COLO668 (cell line): ENCODE measurements around the gene RALA.
"Not testable (repeated sequence)": the region's sequence is repeated elsewhere in the genome, so short reads cannot be mapped to it uniquely, and the experiment has no call there.

ENCODE experiments used
- DNase-seq: peaks from one replicate; lab custom pipeline; 2025; ENCODE audit not compliant: unreplicated experiment; lab: John Stamatoyannopoulos, UW

The RALA gene

GRCh38 chr7:39645482-39646407, 22.4 kb downstream of the RALA start:
- DNase-seq, result no peak

GRCh38 chr7:39647816-39648215, 24.4 kb downstream of the RALA start:
- no peak for DNase-seq

- DNase-seq, result no peak
Observed at GRCh38 chr7:39650676-39651075, 27.3 kb downstream of the RALA start.

GRCh38 chr7:39651265-39651664, 27.9 kb downstream of the RALA start:
- DNase-seq, result no peak

GRCh38 chr7:39656415-39656814, 33.0 kb downstream of the RALA start:
- DNase-seq, result peak; percentile 41

- no peak for DNase-seq
Observed at GRCh38 chr7:39659356-39660013, 36.1 kb downstream of the RALA start.

- DNase-seq, result no peak
Observed at GRCh38 chr7:39661960-39662359, 38.6 kb downstream of the RALA start.

GRCh38 chr7:39663263-39663662, 39.9 kb downstream of the RALA start:
- DNase-seq, result no peak

- DNase-seq, result no peak
Observed at GRCh38 chr7:39664057-39664456, 40.7 kb downstream of the RALA start.

- DNase-seq, result no peak
Observed at GRCh38 chr7:39664585-39664984, 41.2 kb downstream of the RALA start.

GRCh38 chr7:39666562-39666961, 43.2 kb downstream of the RALA start:
- no peak for DNase-seq

GRCh38 chr7:39667341-39667923, 44.1 kb downstream of the RALA start:
- DNase-seq, result no peak

- not testable (repeated sequence) for DNase-seq
Observed at GRCh38 chr7:39668280-39668679, 44.9 kb downstream of the RALA start.

- no peak for DNase-seq
Observed at GRCh38 chr7:39670052-39670451, 46.7 kb downstream of the RALA start.

GRCh38 chr7:39670934-39671333, 47.6 kb downstream of the RALA start:
- no peak for DNase-seq

GRCh38 chr7:39672176-39672575, 48.8 kb downstream of the RALA start:
- DNase-seq, result no peak

GRCh38 chr7:39673868-39674267, 50.5 kb downstream of the RALA start:
- DNase-seq, result no peak

- no peak for DNase-seq
Observed at GRCh38 chr7:39674406-39674805, 51.0 kb downstream of the RALA start.

- DNase-seq, result no peak
Observed at GRCh38 chr7:39676346-39676745, 53.0 kb downstream of the RALA start.

GRCh38 chr7:39678930-39679709, 55.7 kb downstream of the RALA start:
- DNase-seq, result no peak

- DNase-seq, result not testable (repeated sequence)
Observed at GRCh38 chr7:39679874-39680273, 56.5 kb downstream of the RALA start.
